ENCODE measurements around the gene CALN1. TPM values are rescaled to one million over a fixed set of nuclear protein-coding genes. Genes with fewer than 3 reads are reported as not detected.

Gene CALN1
- total RNA-seq, 5 donors from 2014 or later (not counting 1 experiment from before 2014, with no cell fraction given): 0.03 to 0.26 (median 0.05) TPM

GRCh38 chr7:72265071-72265904 is 146.8 kb downstream of the CALN1 start:
- H3K27me3 ChIP-seq (replicated peaks in 1 of 2; ENCODE audit: control insufficient read depth in 2 of 2, extremely low read depth in 1 of 2, insufficient read depth in 2 of 2, low read length in 1 of 2): no peaks in the 10 kb centered on the region
- Mint-ChIP-seq H3K4me3 (no peak overlapping the region), H3K27me3 (no peaks in the 10 kb centered on the region), H3K27ac (no peak overlapping the region), H3K36me3 (no peaks in the 10 kb centered on the region), H3K4me1 (no peaks in the 10 kb centered on the region), H3K9me3 (peaks cover 9 to 11% (median 10%) of the 10 kb centered on the region in 3 donors)
- H3K27ac ChIP-seq (ENCODE audit: low read length): no peak overlapping the region
- no peaks in the 10 kb centered on the region for H3K9me3 ChIP-seq
- no peaks in the 10 kb centered on the region for H3K36me3 ChIP-seq (ENCODE audit: control insufficient read depth in 2 of 2, extremely low read depth in 1 of 2, insufficient read depth in 1 of 2, low read length in 1 of 2)
- ATAC-seq (replicated peaks in 1 of 4): no peak
- no peak for DNase-seq
- H3K4me1 ChIP-seq (ENCODE audit: control insufficient read depth in 1 of 2, extremely low read depth in 1 of 2, insufficient read depth in 2 of 2, low read length in 2 of 2): no peaks in the 10 kb centered on the region
- POLR2A ChIA-PET: no interaction called here
- CTCF ChIA-PET: no interaction called here
- 57% methylated on average over 3 of the region's 7 CpGs for WGBS (ENCODE audit: insufficient coverage)
- H3K4me3 ChIP-seq (ENCODE audit: control insufficient read depth in 1 of 2, extremely low read depth in 1 of 2, low read length in 1 of 2): no peak overlapping the region

GRCh38 chr7:72260406-72260805 is 151.7 kb downstream of the CALN1 start:
- WGBS (ENCODE audit: insufficient coverage): 60% methylated on average over 2 of the region's 3 CpGs
- H3K27me3 ChIP-seq (replicated peaks in 1 of 2; ENCODE audit: control insufficient read depth in 2 of 2, extremely low read depth in 1 of 2, insufficient read depth in 2 of 2, low read length in 1 of 2): no peaks in the 10 kb centered on the region
- Mint-ChIP-seq H3K9me3 (peaks cover 0 to 18% (median 5%) of the 10 kb centered on the region in 3 donors), H3K36me3 (no peaks in the 10 kb centered on the region), H3K27ac (no peak overlapping the region), H3K4me3 (no peak overlapping the region), H3K4me1 (no peaks in the 10 kb centered on the region), H3K27me3 (no peaks in the 10 kb centered on the region)
- no peaks in the 10 kb centered on the region for H3K36me3 ChIP-seq (ENCODE audit: control insufficient read depth in 2 of 2, extremely low read depth in 1 of 2, insufficient read depth in 1 of 2, low read length in 1 of 2)
- POLR2A ChIA-PET: no interaction called here
- CTCF ChIA-PET: no interaction called here
- no peak overlapping the region for H3K4me3 ChIP-seq (ENCODE audit: control insufficient read depth in 1 of 2, extremely low read depth in 1 of 2, low read length in 1 of 2)
- H3K9me3 ChIP-seq: no peaks in the 10 kb centered on the region
- no peaks in the 10 kb centered on the region for H3K4me1 ChIP-seq (ENCODE audit: control insufficient read depth in 1 of 2, extremely low read depth in 1 of 2, insufficient read depth in 2 of 2, low read length in 2 of 2)
- ATAC-seq (replicated peaks in 1 of 4) (no peak), DNase-seq (no peak)
- no peak overlapping the region for H3K27ac ChIP-seq (ENCODE audit: low read length)

DNA sequence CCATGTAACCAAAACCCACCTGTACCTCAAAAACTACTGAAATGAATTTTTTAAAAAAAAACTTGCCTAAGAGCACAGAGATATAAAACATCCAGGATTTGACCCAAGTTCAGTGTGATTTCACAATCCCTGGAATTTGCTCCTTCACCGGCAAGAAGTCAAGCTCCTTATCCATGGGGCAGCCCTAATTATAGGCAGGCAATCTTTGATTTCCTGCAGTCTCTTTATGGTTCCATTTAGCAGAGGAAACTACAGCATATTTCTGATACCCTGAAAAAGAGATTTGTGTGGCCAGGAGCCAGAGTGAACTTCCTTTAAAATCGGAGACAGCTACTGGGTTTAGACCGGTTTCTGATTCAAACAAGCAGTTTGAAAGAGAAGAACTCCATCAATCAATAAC is 154.1 kb downstream of the CALN1 start:
- Mint-ChIP-seq H3K27me3 (no peaks in the 10 kb centered on the region), H3K27ac (no peak overlapping the region), H3K4me1 (no peaks in the 10 kb centered on the region), H3K36me3 (no peaks in the 10 kb centered on the region), H3K4me3 (no peak overlapping the region), H3K9me3 (peaks cover 0 to 12% (median 5%) of the 10 kb centered on the region in 3 donors)
- H3K27me3 ChIP-seq (replicated peaks in 1 of 2; ENCODE audit: control insufficient read depth in 2 of 2, extremely low read depth in 1 of 2, insufficient read depth in 2 of 2, low read length in 1 of 2): no peaks in the 10 kb centered on the region
- ATAC-seq (replicated peaks in 1 of 4) (no peak), DNase-seq (no peak)
- ChIA-PET CTCF (no interaction called here), POLR2A (no interaction called here)
- H3K36me3 ChIP-seq (ENCODE audit: control insufficient read depth in 2 of 2, extremely low read depth in 1 of 2, insufficient read depth in 1 of 2, low read length in 1 of 2): no peaks in the 10 kb centered on the region
- H3K9me3 ChIP-seq: no peaks in the 10 kb centered on the region
- 78% methylated on average over 1 of the region's 3 CpGs for WGBS (ENCODE audit: insufficient coverage)
- H3K4me1 ChIP-seq (ENCODE audit: control insufficient read depth in 1 of 2, extremely low read depth in 1 of 2, insufficient read depth in 2 of 2, low read length in 2 of 2): no peaks in the 10 kb centered on the region
- H3K4me3 ChIP-seq (ENCODE audit: control insufficient read depth in 1 of 2, extremely low read depth in 1 of 2, low read length in 1 of 2): no peak overlapping the region
- no peak overlapping the region for H3K27ac ChIP-seq (ENCODE audit: low read length)

DNA sequence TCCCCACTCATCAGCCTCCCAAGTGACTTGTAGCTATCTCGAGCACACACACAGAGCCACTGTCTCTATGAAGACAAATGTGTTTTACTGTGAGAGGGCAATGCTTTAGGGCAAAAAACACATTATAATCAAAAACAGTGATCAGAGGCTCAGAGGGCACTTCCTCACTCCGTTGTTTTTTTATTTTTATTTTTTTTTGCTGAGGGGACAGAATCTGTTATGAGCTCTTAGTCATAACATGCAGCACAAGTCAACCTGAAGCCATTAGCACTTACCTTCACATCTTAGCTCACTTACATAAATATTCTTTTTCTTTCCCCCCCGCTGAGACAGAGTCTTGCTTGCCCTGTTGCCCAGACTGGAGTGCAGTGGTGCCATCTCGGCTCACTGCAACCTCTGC is 157.7 kb downstream of the CALN1 start:
- Mint-ChIP-seq H3K27ac (no peak overlapping the region), H3K36me3 (no peaks in the 10 kb centered on the region), H3K4me1 (no peaks in the 10 kb centered on the region), H3K4me3 (no peak overlapping the region), H3K9me3 (peaks cover 11 to 22% (median 14%) of the 10 kb centered on the region in 3 donors), H3K27me3 (no peaks in the 10 kb centered on the region)
- H3K4me3 ChIP-seq (ENCODE audit: control insufficient read depth in 1 of 2, extremely low read depth in 1 of 2, low read length in 1 of 2): no peak overlapping the region
- WGBS (ENCODE audit: insufficient coverage): 100% methylated on average over 1 of the region's 4 CpGs
- no peaks in the 10 kb centered on the region for H3K4me1 ChIP-seq (ENCODE audit: control insufficient read depth in 1 of 2, extremely low read depth in 1 of 2, insufficient read depth in 2 of 2, low read length in 2 of 2)
- H3K27me3 ChIP-seq (replicated peaks in 1 of 2; ENCODE audit: control insufficient read depth in 2 of 2, extremely low read depth in 1 of 2, insufficient read depth in 2 of 2, low read length in 1 of 2): no peaks in the 10 kb centered on the region
- ATAC-seq (replicated peaks in 1 of 4): no peak
- no peaks in the 10 kb centered on the region for H3K9me3 ChIP-seq
- H3K36me3 ChIP-seq (ENCODE audit: control insufficient read depth in 2 of 2, extremely low read depth in 1 of 2, insufficient read depth in 1 of 2, low read length in 1 of 2): no peaks in the 10 kb centered on the region
- ChIA-PET POLR2A (no interaction called here), CTCF (no interaction called here)
- DNase-seq: no peak
- H3K27ac ChIP-seq (ENCODE audit: low read length): no peak overlapping the region

DNA sequence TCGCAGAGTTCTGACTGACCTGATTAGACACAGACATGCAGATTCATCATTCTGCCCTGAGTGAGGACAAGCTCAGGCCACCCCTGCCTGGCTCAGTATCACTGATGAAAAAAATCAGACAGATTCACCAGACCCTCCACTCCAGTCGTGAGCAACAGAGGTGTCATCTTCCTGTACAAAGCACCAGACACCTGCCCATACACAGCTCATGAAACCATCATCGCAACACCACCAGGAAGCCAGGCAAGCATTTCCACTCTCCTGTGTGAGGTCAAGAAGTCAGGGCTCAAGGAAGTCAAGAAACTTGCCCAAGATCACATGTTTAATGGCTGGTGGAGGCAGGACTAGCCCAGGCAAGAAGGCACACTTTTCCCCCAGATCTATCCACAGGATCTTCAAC is 163.0 kb downstream of the CALN1 start:
- no peak overlapping the region for H3K4me3 ChIP-seq (ENCODE audit: control insufficient read depth in 1 of 2, extremely low read depth in 1 of 2, low read length in 1 of 2)
- Mint-ChIP-seq H3K9me3 (peaks cover 14 to 22% (median 20%) of the 10 kb centered on the region in 3 donors), H3K4me1 (no peaks in the 10 kb centered on the region), H3K4me3 (no peak overlapping the region), H3K27me3 (no peaks in the 10 kb centered on the region), H3K27ac (no peak overlapping the region), H3K36me3 (no peaks in the 10 kb centered on the region)
- CTCF ChIA-PET: no interaction called here
- no peak for DNase-seq
- H3K27ac ChIP-seq (ENCODE audit: low read length): no peak overlapping the region
- H3K36me3 ChIP-seq (ENCODE audit: control insufficient read depth in 2 of 2, extremely low read depth in 1 of 2, insufficient read depth in 1 of 2, low read length in 1 of 2): no peaks in the 10 kb centered on the region
- no peaks in the 10 kb centered on the region for H3K9me3 ChIP-seq
- H3K27me3 ChIP-seq (replicated peaks in 1 of 2; ENCODE audit: control insufficient read depth in 2 of 2, extremely low read depth in 1 of 2, insufficient read depth in 2 of 2, low read length in 1 of 2): no peaks in the 10 kb centered on the region
- no peak for ATAC-seq (replicated peaks in 1 of 4)
- no peaks in the 10 kb centered on the region for H3K4me1 ChIP-seq (ENCODE audit: control insufficient read depth in 1 of 2, extremely low read depth in 1 of 2, insufficient read depth in 2 of 2, low read length in 2 of 2)
- 81% methylated on average over 3 of the region's 3 CpGs for WGBS (ENCODE audit: insufficient coverage)
- POLR2A ChIA-PET: no interaction called here

- ChIA-PET POLR2A (no interaction called here), CTCF (no interaction called here)
- WGBS (ENCODE audit: insufficient coverage): 73% methylated on average over 4 of the region's 10 CpGs
- no peak for DNase-seq
- no peak for ATAC-seq (replicated peaks in 1 of 4)
- Histone ChIP-seq H3K36me3 (ENCODE audit: control insufficient read depth in 2 of 2, extremely low read depth in 1 of 2, insufficient read depth in 1 of 2, low read length in 1 of 2) (no peaks in the 10 kb centered on the region), H3K27ac (ENCODE audit: low read length) (no peak overlapping the region), H3K9me3 (no peaks in the 10 kb centered on the region), H3K4me3 (ENCODE audit: control insufficient read depth in 1 of 2, extremely low read depth in 1 of 2, low read length in 1 of 2) (no peak overlapping the region), H3K27me3 (replicated peaks in 1 of 2; ENCODE audit: control insufficient read depth in 2 of 2, extremely low read depth in 1 of 2, insufficient read depth in 2 of 2, low read length in 1 of 2) (no peaks in the 10 kb centered on the region), H3K4me1 (ENCODE audit: control insufficient read depth in 1 of 2, extremely low read depth in 1 of 2, insufficient read depth in 2 of 2, low read length in 2 of 2) (no peaks in the 10 kb centered on the region)
- Mint-ChIP-seq H3K4me3 (no peak overlapping the region), H3K4me1 (no peaks in the 10 kb centered on the region), H3K36me3 (no peaks in the 10 kb centered on the region), H3K27me3 (no peaks in the 10 kb centered on the region), H3K9me3 (peaks cover 3 to 13% (median 11%) of the 10 kb centered on the region in 3 donors), H3K27ac (no peak overlapping the region)
Measured at GRCh38 chr7:72244826-72245398, 167.2 kb downstream of the CALN1 start.
